SK-N-SH treated with all-trans-retinoic acid at 6 μM for 48 hours (cell line): ENCODE measurements around the gene LAP3.

Experiments
- ATAC-seq: fragments of 200-7000 bp; cut with Tn5 transposase; 3 replicates; pipeline ENCODE4 v1.9.1; 2020; ENCODE audit warnings: mild to moderate bottlenecking, moderate library complexity
- ARNTL ChIP-seq: fragments of 450-650 bp; formaldehyde crosslinking; IDR thresholded peaks from 2 replicates; pipeline ENCODE4 v1.5.0; 2020; ENCODE audit warnings: low read depth, mild to moderate bottlenecking, moderate library complexity, borderline replicate concordance
- BACH2 ChIP-seq: fragments of 250-450 bp; sonication (Bioruptor Pico); IDR thresholded peaks from 2 replicates; pipeline ENCODE4 v1.9.0; 2021; ENCODE audit warnings: mild to moderate bottlenecking, borderline replicate concordance
- CREB5 ChIP-seq: fragments of 250-450 bp; sonication (Bioruptor Pico); IDR thresholded peaks from 2 replicates; pipeline ENCODE4 v1.5.1; 2020; ENCODE audit warnings: low read depth, mild to moderate bottlenecking, moderate library complexity
- CSDC2 ChIP-seq: fragments of 250-450 bp; sonication (Bioruptor Pico); IDR thresholded peaks from 2 replicates; pipeline ENCODE4 v1.5.0; 2020; ENCODE audit warnings: mild to moderate bottlenecking, moderate library complexity
- ESRRG ChIP-seq: fragments of 250-450 bp; sonication (Bioruptor Pico); IDR thresholded peaks from 2 replicates; pipeline ENCODE4 v1.6.1; 2021; ENCODE audit warnings: mild to moderate bottlenecking
- GLIS3 ChIP-seq: fragments of 250-450 bp; sonication (Bioruptor Pico); IDR thresholded peaks from 2 replicates; pipeline ENCODE4 v1.5.0; 2020; ENCODE audit warnings: mild to moderate bottlenecking, moderate library complexity
- ISL1 ChIP-seq: fragments of 250-450 bp; sonication (Bioruptor Pico); IDR thresholded peaks from 2 replicates; pipeline ENCODE4 v2.1.2; 2022; ENCODE audit warnings: mild to moderate bottlenecking, moderate library complexity
- OSR1 ChIP-seq: fragments of 250-450 bp; sonication (Bioruptor Pico); IDR thresholded peaks from 2 replicates; pipeline ENCODE4 v1.8.0; 2022; ENCODE audit warnings: moderate library complexity, mild to moderate bottlenecking, inconsistent platforms
- PATZ1 ChIP-seq: fragments of 250-450 bp; sonication (Bioruptor Pico); IDR thresholded peaks from 2 replicates; pipeline ENCODE4 v1.8.0; 2020; ENCODE audit warnings: mild to moderate bottlenecking, moderate library complexity, borderline replicate concordance
- POU6F1 ChIP-seq: fragments of 250-450 bp; sonication (Bioruptor Pico); IDR thresholded peaks from 2 replicates; pipeline ENCODE4 v1.8.0; 2021; ENCODE audit warnings: low read depth, mild to moderate bottlenecking, moderate library complexity, borderline replicate concordance
- PPARA ChIP-seq: fragments of 250-450 bp; sonication (Bioruptor Pico); IDR thresholded peaks from 2 replicates; pipeline ENCODE4 v1.5.0; 2020; ENCODE audit warnings: mild to moderate bottlenecking, borderline replicate concordance
- RARB ChIP-seq: fragments of 250-450 bp; sonication (Bioruptor Pico); IDR thresholded peaks from 2 replicates; pipeline ENCODE4 v1.8.0; 2021; ENCODE audit warnings: mild to moderate bottlenecking, moderate library complexity
- SNAI2 ChIP-seq: fragments of 250-450 bp; sonication (Bioruptor Pico); IDR thresholded peaks from 2 replicates; pipeline ENCODE4 v1.5.0; 2020; ENCODE audit warnings: mild to moderate bottlenecking, moderate library complexity
- TCF4 ChIP-seq: fragments of 250-450 bp; sonication (Bioruptor Pico); IDR thresholded peaks from 2 replicates; pipeline ENCODE4 v1.8.0; 2021; ENCODE audit warnings: mild to moderate bottlenecking, moderate library complexity, borderline replicate concordance
- TOX ChIP-seq: fragments of 250-450 bp; sonication (Bioruptor Pico); IDR thresholded peaks from 2 replicates; pipeline ENCODE4 v1.8.0; 2021; ENCODE audit warnings: mild to moderate bottlenecking, moderate library complexity, borderline replicate concordance
- TSHZ2 ChIP-seq: fragments of 250-450 bp; sonication (Bioruptor Pico); IDR thresholded peaks from 2 replicates; pipeline ENCODE4 v1.5.0; 2020; ENCODE audit warnings: mild to moderate bottlenecking, moderate library complexity
- ZC3H10 ChIP-seq: fragments of 250-450 bp; sonication (Bioruptor Pico); IDR thresholded peaks from 2 replicates; pipeline ENCODE4 v1.5.1; 2021; ENCODE audit warnings: mild to moderate bottlenecking, moderate library complexity
- ZFP3 ChIP-seq: fragments of 250-450 bp; sonication (Bioruptor Pico); IDR thresholded peaks from 2 replicates; pipeline ENCODE4 v1.5.0; 2020; ENCODE audit warnings: mild to moderate bottlenecking, moderate library complexity
- ZFP30 ChIP-seq: fragments of 450-650 bp; formaldehyde crosslinking; IDR thresholded peaks from 2 replicates; pipeline ENCODE4 v1.5.0; 2022; ENCODE audit warnings: mild to moderate bottlenecking, moderate library complexity
- ZNF565 ChIP-seq: fragments of 450-650 bp; formaldehyde crosslinking; conservative IDR thresholded peaks from 2 replicates; pipeline ENCODE4 v1.5.0; 2020; ENCODE audit warnings: low read depth, mild to moderate bottlenecking, moderate library complexity
- ZNF70 ChIP-seq: fragments of 450-650 bp; formaldehyde crosslinking; IDR thresholded peaks from 2 replicates; pipeline ENCODE4 v1.5.0; 2020; ENCODE audit warnings: mild to moderate bottlenecking, moderate library complexity
- ZNF8 ChIP-seq: fragments of 450-650 bp; formaldehyde crosslinking; IDR thresholded peaks from 2 replicates; pipeline ENCODE4 v1.5.0; 2020; ENCODE audit warnings: mild to moderate bottlenecking, moderate library complexity
- TF ChIP-seq, protein P1 (sequence below): fragments of 250-450 bp; sonication (Bioruptor Pico); IDR thresholded peaks from 2 replicates; pipeline ENCODE4 v1.5.1; 2021; ENCODE audit warnings: mild to moderate bottlenecking, moderate library complexity

The LAP3 gene

DNA sequence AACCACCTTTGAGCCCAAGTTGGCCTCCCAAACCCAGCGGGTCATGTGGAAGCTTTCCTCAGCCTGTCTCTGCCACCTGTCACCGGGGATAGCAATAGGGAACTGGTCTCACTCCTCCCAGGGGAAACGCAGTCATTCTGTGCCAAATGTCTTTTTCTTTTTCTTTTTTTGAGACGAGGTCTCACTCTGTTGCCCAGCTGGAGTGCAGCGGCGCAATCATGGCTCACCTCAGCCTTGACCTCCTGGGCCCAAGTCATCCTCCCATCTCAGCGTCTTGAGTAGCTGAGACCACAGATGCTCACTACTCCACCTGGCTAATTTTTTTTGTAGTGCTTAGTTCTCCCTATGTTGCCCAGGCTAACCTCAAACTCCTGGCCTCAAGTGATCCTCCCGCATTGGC, 77.7 kb downstream of the LAP3 start:
- ATAC-seq, result no peak
- TF ChIP-seq CREB5 (CRISPR knock-in tag) (no peak), ARNTL (CRISPR knock-in tag) (no peak), CSDC2 (CRISPR knock-in tag) (no peak), ZC3H10 (no peak), ZNF70 (CRISPR knock-in tag) (no peak), OSR1 (CRISPR knock-in tag) (no peak), SNAI2 (CRISPR knock-in tag) (no peak), RARB (CRISPR knock-in tag) (no peak), BACH2 (CRISPR knock-in tag) (no peak), ZNF8 (CRISPR knock-in tag) (no peak), ISL1 (CRISPR knock-in tag) (no peak), GLIS3 (CRISPR knock-in tag) (no peak), TOX (CRISPR knock-in tag) (no peak), ZFP3 (CRISPR knock-in tag) (no peak), ZNF565 (CRISPR knock-in tag) (no peak)
- TF ChIP-seq, protein P1, sequence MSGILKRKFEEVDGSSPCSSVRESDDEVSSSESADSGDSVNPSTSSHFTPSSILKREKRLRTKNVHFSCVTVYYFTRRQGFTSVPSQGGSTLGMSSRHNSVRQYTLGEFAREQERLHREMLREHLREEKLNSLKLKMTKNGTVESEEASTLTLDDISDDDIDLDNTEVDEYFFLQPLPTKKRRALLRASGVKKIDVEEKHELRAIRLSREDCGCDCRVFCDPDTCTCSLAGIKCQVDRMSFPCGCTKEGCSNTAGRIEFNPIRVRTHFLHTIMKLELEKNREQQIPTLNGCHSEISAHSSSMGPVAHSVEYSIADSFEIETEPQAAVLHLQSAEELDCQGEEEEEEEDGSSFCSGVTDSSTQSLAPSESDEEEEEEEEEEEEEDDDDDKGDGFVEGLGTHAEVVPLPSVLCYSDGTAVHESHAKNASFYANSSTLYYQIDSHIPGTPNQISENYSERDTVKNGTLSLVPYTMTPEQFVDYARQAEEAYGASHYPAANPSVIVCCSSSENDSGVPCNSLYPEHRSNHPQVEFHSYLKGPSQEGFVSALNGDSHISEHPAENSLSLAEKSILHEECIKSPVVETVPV (CRISPR knock-in tag), result no peak
- TF ChIP-seq, all 23 proteins: peak for 0

DNA sequence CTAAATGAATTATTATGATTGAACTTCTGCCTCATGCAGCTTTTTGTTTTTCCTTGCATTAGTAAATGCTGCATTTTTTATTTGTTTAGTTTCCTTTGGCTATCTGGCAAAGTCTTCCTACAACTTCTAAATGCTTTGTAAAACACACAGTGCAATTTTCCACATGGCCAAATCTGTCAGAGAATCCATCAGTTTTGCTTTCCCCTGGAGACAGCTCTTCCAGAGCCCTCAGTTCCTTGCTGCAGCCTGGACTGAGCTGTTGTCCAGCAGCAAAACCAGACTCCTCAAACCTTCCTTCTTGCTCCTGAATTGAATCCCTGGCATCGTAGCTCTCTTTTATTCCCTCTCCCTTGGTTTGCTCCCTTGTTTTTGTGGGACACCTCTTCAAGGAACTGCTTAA, 80.1 kb downstream of the LAP3 start:
- TF ChIP-seq SNAI2 (CRISPR knock-in tag), result no peak
- TF ChIP-seq RARB (CRISPR knock-in tag), result no peak
- no peak for TF ChIP-seq PATZ1 (CRISPR knock-in tag)
- no peak for TF ChIP-seq CSDC2 (CRISPR knock-in tag)
- TF ChIP-seq PPARA (CRISPR knock-in tag), result no peak
- no peak for TF ChIP-seq TSHZ2 (CRISPR knock-in tag)
- TF ChIP-seq GLIS3 (CRISPR knock-in tag), result no peak
- no peak for TF ChIP-seq POU6F1 (CRISPR knock-in tag)
- no peak for TF ChIP-seq ZC3H10
- TF ChIP-seq ESRRG (CRISPR knock-in tag), result no peak
- TF ChIP-seq TCF4 (CRISPR knock-in tag), result no peak
- TF ChIP-seq ZNF565 (CRISPR knock-in tag), result no peak
- TF ChIP-seq OSR1 (CRISPR knock-in tag), result no peak
- no peak for TF ChIP-seq CREB5 (CRISPR knock-in tag)
- TF ChIP-seq, protein P1 (CRISPR knock-in tag), result no peak
- TF ChIP-seq ZNF8 (CRISPR knock-in tag), result no peak
- no peak for TF ChIP-seq ISL1 (CRISPR knock-in tag)
- TF ChIP-seq ZFP30, result no peak
- no peak for TF ChIP-seq ZFP3 (CRISPR knock-in tag)
- TF ChIP-seq TOX (CRISPR knock-in tag), result no peak

More for the DNA sequence above, 80.1 kb downstream of the LAP3 start:
- ATAC-seq, result no peak
